GM21423 (cell line): ENCODE results near the gene CSPG4.

Experiments used
- ATAC-seq: cut with Tn5 transposase; IDR thresholded peaks from one replicate; pipeline ENCODE4 v1.9.1; 2021; ENCODE audit warnings: mild to moderate bottlenecking, moderate library complexity; ENCODE audit not compliant: unreplicated experiment

CSPG4 gene

GRCh38 chr15:75671730-75672602 lies 40.7 kb downstream of the CSPG4 start:
- ATAC-seq: no peak

- no peak for ATAC-seq
Measured at GRCh38 chr15:75669879-75670212, 42.8 kb downstream of the CSPG4 start.

GRCh38 chr15:75669191-75669878 lies 43.3 kb downstream of the CSPG4 start:
- no peak for ATAC-seq

- no peak for ATAC-seq
Measured at GRCh38 chr15:75666823-75667501, 45.7 kb downstream of the CSPG4 start.

- ATAC-seq: no peak
Measured at GRCh38 chr15:75663931-75664421, 48.7 kb downstream of the CSPG4 start.

GRCh38 chr15:75662823-75663519 lies 49.7 kb downstream of the CSPG4 start:
- ATAC-seq: no peak

GRCh38 chr15:75661756-75662140 lies 50.9 kb downstream of the CSPG4 start:
- ATAC-seq: no peak

- ATAC-seq: no peak
Measured at GRCh38 chr15:75661100-75661755, 51.4 kb downstream of the CSPG4 start.

- no peak for ATAC-seq
Measured at GRCh38 chr15:75659928-75660645, 52.6 kb downstream of the CSPG4 start.

- no peak for ATAC-seq
Measured at GRCh38 chr15:75659141-75659771, 53.4 kb downstream of the CSPG4 start.

- no peak for ATAC-seq
Measured at GRCh38 chr15:75656813-75657212, 55.8 kb downstream of the CSPG4 start.

GRCh38 chr15:75656331-75656730 lies 56.3 kb downstream of the CSPG4 start:
- ATAC-seq: no peak

- ATAC-seq: no peak
Measured at GRCh38 chr15:75655931-75656330, 56.7 kb downstream of the CSPG4 start.

GRCh38 chr15:75654201-75654907 lies 58.3 kb downstream of the CSPG4 start:
- no peak for ATAC-seq

GRCh38 chr15:75653347-75653913 lies 59.2 kb downstream of the CSPG4 start:
- ATAC-seq: no peak

- no peak for ATAC-seq
Measured at GRCh38 chr15:75651810-75652543, 60.7 kb downstream of the CSPG4 start.

- no peak for ATAC-seq
Measured at GRCh38 chr15:75650908-75651809, 61.5 kb downstream of the CSPG4 start.
